ENCODE data around the gene ARHGAP6.
"Not testable (repeated sequence)": the region's sequence is repeated elsewhere in the genome, so short reads cannot be mapped to it uniquely, and the experiment has no call there.

ARHGAP6 gene

GRCh38 chrX:11399489-11400094 lies 266.1 kb downstream of the ARHGAP6 start:
- no peak for DNase-seq (ENCODE audit: low spot score)

- no peak for DNase-seq (ENCODE audit: low spot score)
These were observed 266.9 kb downstream of the ARHGAP6 start for GRCh38 chrX:11398785-11399184.

DNA sequence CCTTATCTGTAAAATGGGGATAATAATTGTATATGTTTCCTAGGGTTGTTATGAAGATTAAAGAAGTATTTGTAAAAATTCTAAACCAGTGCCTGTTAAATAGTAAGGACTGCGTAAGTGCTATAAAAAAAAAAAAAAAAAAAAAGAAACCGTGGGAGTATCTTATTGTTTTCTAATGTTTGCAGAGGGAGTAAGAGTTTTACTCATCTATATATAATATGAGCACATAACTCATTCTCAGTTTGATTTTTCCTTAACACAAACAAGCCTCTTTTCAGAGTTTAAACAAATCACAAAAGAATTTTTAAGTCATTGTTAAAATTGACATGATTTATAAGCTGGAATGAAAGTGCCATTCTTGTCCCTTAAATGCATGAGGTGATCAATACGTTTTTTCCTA lies 267.6 kb downstream of the ARHGAP6 start:
- no peak for DNase-seq (ENCODE audit: low spot score)

DNA sequence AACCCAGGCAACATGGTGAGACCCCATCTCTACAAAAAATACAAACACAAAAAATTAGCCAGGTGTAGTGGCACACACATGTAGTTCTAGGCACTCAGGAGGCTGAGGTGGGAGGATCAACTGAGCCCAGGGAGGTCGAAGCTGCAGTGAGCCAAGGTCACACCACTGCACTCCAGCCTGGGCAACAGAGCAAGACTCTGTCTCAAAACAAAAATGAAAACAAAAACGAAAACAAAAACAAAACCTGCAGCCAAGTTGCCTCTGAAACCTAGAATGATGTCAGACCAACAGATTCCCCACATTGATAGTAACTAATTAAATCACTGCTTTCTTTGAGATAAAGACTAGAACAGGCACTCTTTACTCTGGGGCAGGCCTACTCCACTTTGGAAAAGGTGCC lies 268.0 kb downstream of the ARHGAP6 start:
- DNase-seq (ENCODE audit: low spot score) = no peak

DNA sequence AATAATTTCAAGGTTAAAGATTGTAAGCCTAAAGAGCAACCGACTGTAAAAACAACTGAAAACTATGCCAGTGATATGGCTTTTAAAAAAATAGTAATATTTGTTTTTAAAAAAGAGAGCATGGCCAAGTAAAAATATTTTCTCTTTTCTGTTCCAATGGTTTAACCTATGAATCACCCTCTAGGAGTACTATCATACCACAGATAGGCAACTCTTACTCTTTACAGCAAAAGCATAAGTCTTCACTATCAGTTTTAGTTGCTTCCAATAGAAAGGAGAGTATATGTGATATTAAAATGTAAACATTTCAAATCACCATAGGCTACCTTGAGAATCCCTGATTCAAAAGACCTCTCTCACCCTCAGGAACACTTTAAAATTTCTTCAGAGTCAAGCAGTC lies 269.9 kb downstream of the ARHGAP6 start:
- no peak for DNase-seq (ENCODE audit: low spot score)

DNA sequence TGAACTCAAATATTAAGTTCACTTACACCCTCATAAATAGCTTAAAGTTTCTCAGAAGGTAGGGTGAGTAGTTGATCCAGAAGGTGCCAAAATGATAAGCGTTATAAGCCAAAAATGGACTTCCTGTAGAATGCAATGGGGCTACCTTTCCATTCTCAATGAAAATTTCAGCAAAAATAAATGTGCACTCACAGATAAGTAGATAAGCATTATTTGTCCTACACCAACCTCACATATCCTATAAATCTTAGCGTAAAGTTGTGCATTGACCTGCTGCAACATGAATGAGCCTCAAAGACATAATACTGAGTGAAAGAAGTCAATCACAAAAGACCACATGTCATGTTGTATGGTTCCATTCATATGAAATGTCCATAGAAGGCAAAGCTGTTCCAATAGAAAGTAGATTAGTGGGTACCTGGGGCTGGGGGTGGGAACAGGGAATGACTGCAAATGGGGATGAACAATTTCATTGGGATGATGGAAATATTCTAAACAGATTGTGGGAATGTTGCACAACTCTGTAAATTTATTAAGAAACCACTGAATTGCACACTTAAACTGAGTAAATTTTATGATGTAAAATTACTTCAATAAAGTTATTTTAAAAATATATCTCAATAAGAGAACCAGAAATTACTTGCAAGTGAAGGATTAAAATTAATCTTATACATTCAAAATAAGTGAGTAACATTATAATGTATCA lies 271.6 kb downstream of the ARHGAP6 start:
- DNase-seq (ENCODE audit: low spot score) = no peak

DNA sequence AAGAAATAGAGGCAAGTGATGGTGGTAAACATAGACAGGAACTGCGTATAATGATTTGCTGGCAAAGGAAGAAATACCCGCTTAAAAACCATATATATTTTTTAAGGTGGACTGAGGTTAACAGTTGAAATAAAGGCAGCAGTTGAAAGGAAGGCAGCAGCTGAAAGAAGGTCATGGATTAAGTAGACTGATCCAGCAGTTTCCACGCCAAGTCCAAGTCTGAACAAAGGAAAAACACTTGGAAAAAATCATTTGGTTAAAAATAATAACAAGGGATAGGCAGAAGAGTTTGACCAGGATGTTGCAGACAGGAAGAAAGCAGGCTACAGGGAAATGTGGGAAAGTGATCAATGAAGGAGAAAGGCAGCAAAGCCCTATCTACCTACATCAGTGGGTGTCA lies 278.9 kb downstream of the ARHGAP6 start:
- no peak for DNase-seq (ENCODE audit: low spot score)

- no peak for DNase-seq (ENCODE audit: low spot score)
These were observed 279.7 kb downstream of the ARHGAP6 start for GRCh38 chrX:11386001-11386523.

DNA sequence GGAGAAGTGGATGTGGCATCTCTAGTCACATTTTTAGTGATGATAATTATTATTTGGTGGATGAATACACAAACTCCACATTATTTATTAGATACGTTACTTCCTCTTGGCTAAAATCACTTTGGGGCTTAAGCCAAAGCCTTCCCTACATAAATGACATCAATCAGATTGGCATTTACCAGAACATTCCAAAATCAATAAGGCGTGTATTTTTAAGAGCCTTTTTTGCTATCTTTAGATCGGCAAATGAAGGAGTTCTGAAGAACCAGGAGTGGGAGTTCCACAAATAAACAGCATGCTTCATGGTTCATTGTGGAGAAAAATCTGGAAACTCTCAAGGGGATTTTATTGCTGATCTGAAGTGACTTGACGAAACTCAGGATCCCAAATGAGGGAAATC lies 282.8 kb downstream of the ARHGAP6 start:
- DNase-seq (ENCODE audit: low spot score) = no peak

DNA sequence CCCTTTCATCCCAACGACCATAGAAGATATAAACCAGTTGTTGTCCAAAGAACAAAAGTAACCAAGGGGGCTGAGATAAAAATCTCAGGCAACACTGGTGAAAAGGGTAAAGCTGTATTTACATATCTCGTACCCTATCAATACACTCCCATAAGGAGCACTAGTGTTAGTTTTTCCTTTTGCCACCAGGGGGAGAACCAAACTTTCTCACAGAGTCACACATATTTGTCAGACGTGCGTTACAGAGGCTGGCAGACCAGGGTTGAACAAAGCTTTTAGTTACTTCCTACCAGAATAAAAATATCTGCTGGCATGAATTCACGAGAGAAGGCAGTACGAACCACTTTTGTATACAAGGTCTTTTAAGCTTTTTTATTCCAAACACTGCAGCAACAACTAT lies 284.3 kb downstream of the ARHGAP6 start:
- DNase-seq (ENCODE audit: low spot score) = no peak

GRCh38 chrX:11380187-11380844 lies 285.4 kb downstream of the ARHGAP6 start:
- DNase-seq (ENCODE audit: low spot score) = no peak

DNA sequence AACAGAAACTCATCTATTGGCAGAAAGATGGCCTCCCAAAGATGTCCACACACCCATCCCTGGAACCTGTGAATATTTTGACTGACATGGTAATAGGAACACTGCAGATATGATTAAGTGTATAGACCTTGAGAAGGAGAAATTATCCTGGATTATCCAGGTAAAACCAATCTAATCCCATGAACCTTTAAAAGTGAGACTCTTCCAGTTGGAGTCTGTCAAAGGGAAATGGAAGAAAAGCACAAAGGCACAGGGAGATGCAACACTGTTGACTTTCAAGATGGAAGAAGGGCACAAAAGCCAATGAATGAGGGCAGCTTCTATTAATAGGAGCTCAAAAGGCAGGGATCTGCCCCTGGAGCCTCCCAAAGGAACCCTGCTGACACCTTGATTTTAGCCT lies 289.6 kb downstream of the ARHGAP6 start:
- DNase-seq (ENCODE audit: low spot score) = no peak

DNA sequence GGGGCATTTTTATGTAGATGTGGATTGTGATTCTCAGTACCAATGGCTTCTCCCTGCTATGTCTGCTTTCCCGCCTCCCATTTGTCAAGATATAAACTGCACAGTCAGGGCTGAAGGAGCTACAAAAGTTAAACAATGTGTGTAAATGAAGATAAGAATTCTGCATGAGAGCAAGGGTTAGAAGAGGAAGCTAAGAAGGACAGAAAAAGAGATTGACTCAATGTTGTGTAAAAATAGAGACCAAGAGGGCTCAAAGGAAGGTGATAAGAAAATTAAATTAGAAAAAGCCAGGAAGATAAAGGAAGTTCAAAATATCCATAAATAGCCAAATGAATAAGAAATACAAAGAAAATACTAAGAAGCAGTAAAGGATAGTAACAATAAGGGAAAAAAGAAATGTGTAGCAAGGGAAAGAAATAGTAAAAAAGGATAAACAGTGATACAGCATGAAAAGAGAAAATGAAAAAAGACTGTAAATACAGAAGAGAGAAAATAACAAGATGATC lies 290.1 kb downstream of the ARHGAP6 start:
- no peak for DNase-seq (ENCODE audit: low spot score)

DNA sequence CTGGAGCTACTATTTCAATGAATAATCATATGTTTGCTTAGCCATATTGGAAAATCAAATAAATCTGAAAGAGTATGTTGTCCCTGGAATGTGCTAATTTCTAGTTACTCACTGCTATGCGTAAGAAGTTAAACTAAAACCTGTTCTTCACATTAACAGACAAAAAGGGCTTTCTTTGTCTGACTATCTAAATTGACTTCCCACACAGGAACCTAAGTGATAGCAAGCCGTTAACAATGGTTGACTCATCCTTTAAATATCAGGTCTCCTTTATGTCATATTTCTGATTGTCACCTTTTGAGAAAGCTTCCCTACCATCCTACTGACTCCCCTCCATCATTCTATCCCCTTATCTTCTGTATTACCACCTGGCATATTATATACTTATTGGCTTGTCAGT lies 291.1 kb downstream of the ARHGAP6 start:
- DNase-seq (ENCODE audit: low spot score) = no peak

- DNase-seq (ENCODE audit: low spot score) = no peak
These were observed 294.6 kb downstream of the ARHGAP6 start for GRCh38 chrX:11371106-11371505.

DNA sequence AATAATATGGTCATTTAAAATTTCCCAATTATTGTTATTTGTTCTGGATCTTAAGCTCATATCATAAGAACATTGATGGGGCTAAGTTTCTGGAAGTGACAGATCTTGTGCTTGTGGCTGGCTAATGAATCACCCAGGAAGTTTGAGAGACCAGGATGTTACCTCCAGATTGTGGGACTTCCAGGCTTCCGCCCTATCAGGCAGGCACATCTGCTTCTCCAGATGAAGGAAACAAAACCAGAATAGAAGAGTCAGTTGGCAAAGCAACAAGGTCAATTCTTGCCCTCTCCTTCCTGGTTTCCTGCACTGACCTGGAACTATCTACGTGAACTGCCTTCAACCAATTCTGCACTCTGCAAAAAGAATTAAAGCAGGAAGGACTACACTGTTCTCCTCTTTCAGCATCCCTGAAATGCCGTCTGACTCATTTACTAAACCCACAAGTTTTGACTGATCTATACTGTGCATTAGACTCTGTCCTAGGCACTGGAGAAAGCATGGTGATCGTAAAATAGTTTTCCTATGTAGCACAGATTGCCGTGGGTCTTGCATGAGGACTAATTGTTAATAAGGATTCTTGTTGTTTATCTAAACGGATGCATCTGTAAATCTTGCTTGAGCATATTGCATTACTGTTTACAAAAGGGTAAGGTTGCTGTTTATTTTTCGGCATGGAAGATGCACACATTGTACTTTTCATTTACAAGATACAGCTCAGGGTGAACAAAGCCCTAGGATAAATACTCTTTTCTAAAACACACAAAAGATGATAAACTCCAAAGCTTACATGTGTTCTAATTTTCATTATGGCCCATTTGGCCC lies 297.9 kb downstream of the ARHGAP6 start:
- DNase-seq (ENCODE audit: low spot score) = no peak

DNA sequence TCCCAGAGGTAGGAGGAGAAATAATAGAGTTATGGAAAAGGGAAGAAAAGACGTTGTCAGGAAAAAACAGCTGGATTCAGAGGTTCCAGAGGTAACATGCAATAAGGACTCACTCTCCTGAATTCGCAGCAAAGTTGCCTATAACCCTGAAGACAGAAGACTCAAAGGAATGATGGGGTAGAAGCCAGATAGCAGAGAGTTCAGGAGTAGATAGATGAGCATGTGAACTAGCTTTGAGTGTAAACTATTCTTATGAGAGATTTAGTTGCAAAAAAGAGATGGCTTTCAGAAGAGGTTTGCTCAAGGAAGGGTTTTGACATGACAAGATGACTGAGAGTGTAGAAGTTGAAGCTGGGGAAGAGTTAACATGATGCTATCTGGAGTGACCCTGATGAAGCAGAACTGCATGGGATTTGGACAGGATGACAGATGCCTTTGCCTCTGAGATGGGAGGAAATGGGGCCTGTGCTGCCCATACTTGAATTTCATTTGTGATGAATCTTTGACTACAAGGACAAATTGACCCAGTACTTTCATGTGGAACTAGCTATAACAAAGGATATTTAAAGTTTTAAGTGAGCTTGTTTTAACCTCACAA lies 298.6 kb downstream of the ARHGAP6 start:
- no peak for DNase-seq (ENCODE audit: low spot score)

- DNase-seq (ENCODE audit: low spot score) = no peak
These were observed 300.3 kb downstream of the ARHGAP6 start for GRCh38 chrX:11365426-11365825.

GRCh38 chrX:11364835-11365234 lies 300.9 kb downstream of the ARHGAP6 start:
- DNase-seq (ENCODE audit: low spot score) = no peak

DNA sequence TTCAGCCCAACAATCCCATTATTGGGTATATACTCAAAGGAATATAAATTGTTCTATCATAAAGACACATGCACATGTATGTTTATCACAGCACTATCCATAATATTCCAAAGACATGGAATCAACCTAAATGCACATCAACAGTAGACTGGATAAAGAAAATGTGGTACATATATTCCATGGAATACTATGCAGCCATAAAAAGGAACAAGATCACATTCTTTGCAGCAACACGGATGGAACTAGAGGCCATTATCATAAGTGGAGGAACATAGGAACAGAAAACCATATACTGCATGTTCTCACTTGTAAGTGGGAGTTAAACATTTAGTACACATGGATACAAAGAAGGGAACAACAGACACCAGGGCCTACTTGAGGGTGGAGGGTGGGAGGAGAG lies 301.9 kb downstream of the ARHGAP6 start:
- DNase-seq (ENCODE audit: low spot score) = not testable (repeated sequence)

GRCh38 chrX:11363069-11363594 lies 302.6 kb downstream of the ARHGAP6 start:
- DNase-seq (ENCODE audit: low spot score) = no peak

- not testable (repeated sequence) for DNase-seq (ENCODE audit: low spot score)
These were observed 304.1 kb downstream of the ARHGAP6 start for GRCh38 chrX:11361666-11362065.

Data from HuH-7.5 (cell line).